HCT116 (cell line): ENCODE results near the gene ANKRD13C. TPM values are rescaled to one million over a fixed set of nuclear protein-coding genes. Genes with fewer than 3 reads are reported as not detected.

Experiments
- ATAC-seq: fragments of 200-7000 bp; cut with Tn5 transposase; 2 replicates; pipeline ENCODE4 v1.9.1; 2020; ENCODE audit warnings: mild to moderate bottlenecking, moderate library complexity
- BruUV-seq: library from RNA; stranded (reverse); fragments of 400-500 nt; replicated peaks from 2 replicates; lab custom pipeline; 2021; lab: Mats Ljungman, UMichigan
- CTCF ChIA-PET: fragments of 300-600 bp; sonication (Branson Sonifier 250); formaldehyde crosslinking; loops from one replicate; lab custom pipeline; 2021; ENCODE audit warnings: antibody characterized with exemption; lab: Charles Lee
- POLR2A ChIA-PET: fragments of 300-600, 350-600 bp; sonication (Branson Sonifier 250); formaldehyde crosslinking; loops from one replicate; lab custom pipeline; 2021; ENCODE audit warnings: antibody characterized with exemption; lab: Charles Lee
- RAD21 ChIA-PET, 2 experiments: fragments of 300-600 bp; sonication (Branson Sonifier 250); formaldehyde crosslinking; loops; one replicate each; lab custom pipeline; 2023; ENCODE audit warnings: low total read pairs in 2 of 2; ENCODE audit not compliant: uncharacterized antibody in 2 of 2, unreplicated experiment in 2 of 2, low non-redundant PET in 1 of 2; lab: Charles Lee
- DNase-seq: peaks from one replicate; pipeline ENCODE4 v3.0.0-alpha.2; 2010; ENCODE audit warnings: low read depth, low spot score
- H2AFZ ChIP-seq: fragments of 200-600 bp; shearing (Covaris generic), sonication (generic); 2 replicates; pipeline ENCODE4 v1.6.1; 2017; ENCODE audit warnings: low read depth, mixed run types, mixed read lengths, antibody characterized with exemption, low read length; ENCODE audit not compliant: poor library complexity, severe bottlenecking
- H3K27ac ChIP-seq: 2 replicates; pipeline ENCODE4 v1.5.1; 2012; ENCODE audit warnings: low read depth, low read length
- H3K27me3 ChIP-seq: fragments of 200-600 bp; sonication (generic); 2 replicates; pipeline ENCODE4 v1.6.1; 2016; ENCODE audit warnings: mixed run types, low read length, mixed read lengths; ENCODE audit not compliant: insufficient read depth
- H3K36me3 ChIP-seq, 2 experiments: fragments of 200-500 bp in 1 of 2; fragments of 200-600 bp in 1 of 2; sonication (Bioruptor generic) in 1 of 2; sonication (generic) in 1 of 2; 2 replicates each; pipeline versions ENCODE4 v1.5.1 to v1.6.1; 2014 to 2016; ENCODE audit warnings: low read length in 2 of 2, inconsistent platforms in 1 of 2, mixed read lengths in 1 of 2, mixed run types in 1 of 2; ENCODE audit not compliant: insufficient read depth in 2 of 2, control insufficient read depth in 1 of 2
- H3K4me1 ChIP-seq, 2 experiments: fragments of 200-600 bp in 1 of 2; sonication (generic) in 1 of 2; 2 replicates each; pipeline versions ENCODE4 v1.5.1 to v1.6.1; 2012 to 2017; ENCODE audit warnings: low read length in 2 of 2, inconsistent platforms in 1 of 2, mild to moderate bottlenecking in 1 of 2, mixed read lengths in 1 of 2, mixed run types in 1 of 2, moderate library complexity in 1 of 2; ENCODE audit not compliant: insufficient read depth in 2 of 2, control insufficient read depth in 1 of 2
- H3K4me2 ChIP-seq: fragments of 200-600 bp; sonication (generic); 2 replicates; pipeline ENCODE4 v1.6.1; 2017; ENCODE audit warnings: mixed run types, low read length, mixed read lengths
- H3K4me3 ChIP-seq, 2 experiments: fragments of 200-600 bp in 1 of 2; sonication (generic) in 1 of 2; replicated peaks in 1 of 2; 2 replicates each; pipeline ENCODE4 v1.5.1; 2011 to 2016; ENCODE audit warnings: low read length in 2 of 2, control low read depth in 1 of 2, low read depth in 1 of 2, mild to moderate bottlenecking in 1 of 2, mixed read lengths in 1 of 2, mixed run types in 1 of 2
- H3K79me2 ChIP-seq: fragments of 200-600 bp; sonication (generic); 2 replicates; pipeline ENCODE4 v1.6.1; 2017; ENCODE audit warnings: mild to moderate bottlenecking, mixed run types, low read length, moderate library complexity, mixed read lengths; ENCODE audit not compliant: insufficient read depth
- H3K9ac ChIP-seq: fragments of 200-600 bp; sonication (generic); 2 replicates; pipeline ENCODE4 v1.6.1; 2016; ENCODE audit warnings: low read length, mixed read lengths
- H3K9me2 ChIP-seq: fragments of 200-600 bp; sonication (generic), shearing (Covaris generic); 2 replicates; pipeline ENCODE4 v1.6.1; 2017; ENCODE audit warnings: mixed run types, mild to moderate bottlenecking, moderate library complexity; ENCODE audit not compliant: insufficient read depth
- H3K9me3 ChIP-seq, 2 experiments: fragments of 200-500 bp in 1 of 2; fragments of 200-600 bp in 1 of 2; sonication (Bioruptor generic) in 1 of 2; sonication (generic) in 1 of 2; 2 replicates each; pipeline ENCODE4 v1.6.1; 2014 to 2017; ENCODE audit warnings: low read length in 2 of 2, mixed read lengths in 2 of 2, inconsistent platforms in 1 of 2, low read depth in 1 of 2, mild to moderate bottlenecking in 1 of 2, mixed run types in 1 of 2, moderate library complexity in 1 of 2; ENCODE audit not compliant: control insufficient read depth in 1 of 2, insufficient read depth in 1 of 2
- H4K20me1 ChIP-seq: fragments of 200-600 bp; sonication (generic), shearing (Covaris generic); 2 replicates; pipeline ENCODE4 v1.6.1; 2017; ENCODE audit warnings: mixed run types, mild to moderate bottlenecking, moderate library complexity; ENCODE audit not compliant: insufficient read depth
- CBX3 ChIP-seq: IDR thresholded peaks from 2 replicates; pipeline ENCODE4 v1.6.1; 2012; ENCODE audit warnings: low read depth
- CTCF ChIP-seq, 3 experiments: fragments of 200-600 bp in 1 of 3; sonication (generic) in 1 of 3; IDR thresholded peaks in 2 of 3; conservative IDR thresholded peaks in 1 of 3; 2 replicates each; pipeline ENCODE4 v1.5.1; 2012 to 2017; ENCODE audit warnings: low read depth in 2 of 3, low read length in 2 of 3, antibody characterized with exemption in 1 of 3, borderline replicate concordance in 1 of 3, control low read depth in 1 of 3, mild to moderate bottlenecking in 1 of 3, mixed read lengths in 1 of 3, mixed run types in 1 of 3, moderate library complexity in 1 of 3; ENCODE audit not compliant: insufficient read depth in 1 of 3
- FOSL1 ChIP-seq: IDR thresholded peaks from 2 replicates; pipeline ENCODE4 v1.6.1; 2012; ENCODE audit warnings: low read depth
- JUND ChIP-seq: IDR thresholded peaks from 2 replicates; pipeline ENCODE4 v1.6.1; 2012
- POLR2AphosphoS5 ChIP-seq: IDR thresholded peaks from 2 replicates; pipeline ENCODE4 v1.6.1; 2011; ENCODE audit warnings: mild to moderate bottlenecking, low read depth, low read length, moderate library complexity
- REST ChIP-seq: IDR thresholded peaks from 2 replicates; pipeline ENCODE4 v1.6.1; 2012; ENCODE audit warnings: low read depth
- SIN3A ChIP-seq: IDR thresholded peaks from 2 replicates; pipeline ENCODE4 v1.6.1; 2012; ENCODE audit warnings: low read depth
- SRF ChIP-seq: IDR thresholded peaks from 2 replicates; pipeline ENCODE4 v1.6.1; 2012; ENCODE audit warnings: low read depth
- TCF7L2 ChIP-seq: IDR thresholded peaks from 2 replicates; pipeline ENCODE4 v1.7.0; 2011; ENCODE audit warnings: borderline replicate concordance, inconsistent platforms; ENCODE audit not compliant: insufficient read depth, insufficient read length; ENCODE audit errors: extremely low read depth
- ZBTB33 ChIP-seq: IDR thresholded peaks from 2 replicates; pipeline ENCODE4 v1.6.1; 2011; ENCODE audit warnings: mild to moderate bottlenecking, low read length, moderate library complexity; ENCODE audit not compliant: insufficient replicate concordance; ENCODE audit errors: extremely low read depth
- ZFX ChIP-seq: fragments of 450-650 bp; IDR thresholded peaks from 2 replicates; pipeline ENCODE4 v1.6.1; 2017
- ZNF274 ChIP-seq: fragments of 200-500 bp; sonication (Bioruptor generic); IDR thresholded peaks from 2 replicates; pipeline ENCODE4 v1.6.1; 2014; ENCODE audit warnings: mild to moderate bottlenecking, low read depth, low read length, inconsistent platforms
- intact Hi-C: fragments of 100-400 bp; cut with micrococcal nuclease; formaldehyde crosslinking; loops from 2 replicates; pipeline ENCODE4 v1.10.0; 2022
- total RNA-seq: library from RNA; stranded (reverse); gene quantifications from one replicate; pipeline ENCODE4 v1.2.1, GENCODE V29; 2021; ENCODE audit not compliant: unreplicated experiment
- TF ChIP-seq, protein P1 (sequence below): IDR thresholded peaks from 2 replicates; pipeline ENCODE4 v1.6.1; 2012

ANKRD13C gene
- total RNA-seq, 1 experiment from 2014 or later = 21.1 TPM

GRCh38 chr1:70277875-70278274, 76.6 kb downstream of the ANKRD13C start (continued):
- no peak for TF ChIP-seq REST
- no peak for TF ChIP-seq FOSL1

DNA sequence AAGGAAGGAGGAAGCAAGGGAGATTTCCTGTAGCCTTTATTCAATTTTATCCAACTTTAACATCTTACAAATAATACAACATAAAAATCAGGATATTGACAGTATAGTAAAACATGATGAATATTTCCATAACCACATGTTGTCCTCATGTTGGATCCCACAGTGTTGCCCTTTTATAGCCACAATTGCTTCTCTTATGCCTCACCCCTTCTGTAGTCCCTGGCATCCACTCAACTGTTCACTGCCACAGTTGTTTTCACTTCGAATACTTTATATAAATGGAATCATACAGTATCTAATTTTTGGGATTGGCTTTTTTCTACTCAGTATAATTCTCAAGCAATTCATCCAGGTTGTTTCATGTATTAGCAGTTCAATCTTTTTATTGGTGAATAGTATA, 88.6 kb downstream of the ANKRD13C start:
- H3K9me2 ChIP-seq = no peaks in the 10 kb centered on the region
- no peak for DNase-seq
- H3K36me3 ChIP-seq = peaks cover 2 to 8% of the 10 kb centered on the region in 2 experiments; a peak in 2 of 4 replicates
- POLR2A ChIA-PET = no interaction called here
- RAD21 ChIA-PET = no interaction called here
- H3K4me3 ChIP-seq = no peak overlapping the region
- H3K27me3 ChIP-seq = no peaks in the 10 kb centered on the region
- H4K20me1 ChIP-seq = peaks cover 3% of the 10 kb centered on the region
- no peaks in the 10 kb centered on the region for H3K4me1 ChIP-seq
- H3K79me2 ChIP-seq = no peaks in the 10 kb centered on the region
- no TSS peak for BruUV-seq
- no peak overlapping the region for H3K27ac ChIP-seq
- CTCF ChIA-PET = no interaction called here
- H3K4me2 ChIP-seq = no peak overlapping the region
- H3K9ac ChIP-seq = no peak overlapping the region
- H2AFZ ChIP-seq = no peak overlapping the region
- ATAC-seq = no peak
- intact Hi-C loops = no loop called here
- H3K9me3 ChIP-seq = no peaks in the 10 kb centered on the region
- TF ChIP-seq REST = no peak
- no peak for TF ChIP-seq CTCF (IDR thresholded peaks at IDR 0.05 in 2 of 3, conservative IDR thresholded peaks at IDR 0.05 in 1 of 3; ENCODE audit: borderline replicate concordance in 1 of 3, insufficient read depth in 1 of 3, low read depth in 2 of 3, low read length in 2 of 3)
- no peak for TF ChIP-seq FOSL1
- TF ChIP-seq SIN3A = no peak
- TF ChIP-seq POLR2AphosphoS5 = no peak
- TF ChIP-seq ZFX = no peak
- TF ChIP-seq ZBTB33 = no peak
- TF ChIP-seq JUND = no peak
- TF ChIP-seq SRF = no peak
- TF ChIP-seq CBX3 = no peak
- TF ChIP-seq, protein P1, sequence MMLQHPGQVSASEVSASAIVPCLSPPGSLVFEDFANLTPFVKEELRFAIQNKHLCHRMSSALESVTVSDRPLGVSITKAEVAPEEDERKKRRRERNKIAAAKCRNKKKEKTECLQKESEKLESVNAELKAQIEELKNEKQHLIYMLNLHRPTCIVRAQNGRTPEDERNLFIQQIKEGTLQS = no peak
- no peak for TF ChIP-seq ZNF274
- no peak for TF ChIP-seq TCF7L2
